ENCODE data around the gene TBC1D2.

Gene TBC1D2

GRCh38 chr9:98201102-98201501, 54.3 kb downstream of the TBC1D2 start:
- Histone ChIP-seq H3K27ac (replicated peaks) (no peak overlapping the region), H3K27me3 (ENCODE audit: insufficient read depth, poor library complexity, severe bottlenecking) (no peaks in the 10 kb centered on the region), H3K4me3 (replicated peaks; ENCODE audit: insufficient read depth, low read length) (no peak overlapping the region)
- no peak for DNase-seq (ENCODE audit: low read depth in 1 of 2, low spot score in 1 of 2)
- TF ChIP-seq CTCF (IDR thresholded peaks at IDR 0.05; ENCODE audit: insufficient read depth, low read length) (no peak), SPI1 (IDR thresholded peaks at IDR 0.05; ENCODE audit: borderline replicate concordance, low read depth) (no peak), POLR2AphosphoS5 (IDR thresholded peaks at IDR 0.05; ENCODE audit: low read depth) (no peak), GABPA (IDR thresholded peaks at IDR 0.05; ENCODE audit: low read depth) (no peak), REST (IDR thresholded peaks at IDR 0.05; ENCODE audit: insufficient replicate concordance, low read depth) (no peak)

GRCh38 chr9:98199388-98200033, 55.9 kb downstream of the TBC1D2 start:
- Histone ChIP-seq H3K27me3 (ENCODE audit: insufficient read depth, poor library complexity, severe bottlenecking) (no peaks in the 10 kb centered on the region), H3K4me3 (replicated peaks; ENCODE audit: insufficient read depth, low read length) (no peak overlapping the region), H3K27ac (replicated peaks) (no peak overlapping the region)
- no peak for DNase-seq (ENCODE audit: low read depth in 1 of 2, low spot score in 1 of 2)
- no peak for TF ChIP-seq POLR2AphosphoS5 (IDR thresholded peaks at IDR 0.05; ENCODE audit: low read depth)
- TF ChIP-seq REST (IDR thresholded peaks at IDR 0.05; ENCODE audit: insufficient replicate concordance, low read depth) = no peak
- TF ChIP-seq SPI1 (IDR thresholded peaks at IDR 0.05; ENCODE audit: borderline replicate concordance, low read depth) = no peak
- no peak for TF ChIP-seq CTCF (IDR thresholded peaks at IDR 0.05; ENCODE audit: insufficient read depth, low read length)
- TF ChIP-seq GABPA (IDR thresholded peaks at IDR 0.05; ENCODE audit: low read depth) = no peak

- H3K4me3 ChIP-seq (replicated peaks; ENCODE audit: insufficient read depth, low read length) = no peak overlapping the region
- no peak overlapping the region for H3K27ac ChIP-seq (replicated peaks)
- no peaks in the 10 kb centered on the region for H3K27me3 ChIP-seq (ENCODE audit: insufficient read depth, poor library complexity, severe bottlenecking)
- no peak for TF ChIP-seq REST (IDR thresholded peaks at IDR 0.05; ENCODE audit: insufficient replicate concordance, low read depth)
- no peak for TF ChIP-seq CTCF (IDR thresholded peaks at IDR 0.05; ENCODE audit: insufficient read depth, low read length)
- TF ChIP-seq POLR2AphosphoS5 (IDR thresholded peaks at IDR 0.05; ENCODE audit: low read depth) = no peak
- no peak for TF ChIP-seq SPI1 (IDR thresholded peaks at IDR 0.05; ENCODE audit: borderline replicate concordance, low read depth)
- no peak for TF ChIP-seq GABPA (IDR thresholded peaks at IDR 0.05; ENCODE audit: low read depth)
- DNase-seq (ENCODE audit: low read depth in 1 of 2, low spot score in 1 of 2) = no peak
These were observed 59.8 kb downstream of the TBC1D2 start for GRCh38 chr9:98195671-98196070.

All from HL-60 (cell line).